IPS-18c (cell line): ENCODE results near the gene LRG1.
"Not testable (repeated sequence)": the region's sequence is repeated elsewhere in the genome, so short reads cannot be mapped to it uniquely, and the experiment has no call there.

Experiments used
- H3K4me3 ChIP-seq: 2 replicates; pipeline ENCODE4 v1.7.0; 2013; ENCODE audit warnings: low read depth, mild to moderate bottlenecking, low read length, moderate library complexity; ENCODE audit not compliant: insufficient read depth
- H3K9me3 ChIP-seq: one replicate; pipeline ENCODE4 v1.6.1; 2013; ENCODE audit warnings: mild to moderate bottlenecking, low read length, moderate library complexity; ENCODE audit not compliant: control insufficient read depth, insufficient read depth

LRG1 gene

DNA sequence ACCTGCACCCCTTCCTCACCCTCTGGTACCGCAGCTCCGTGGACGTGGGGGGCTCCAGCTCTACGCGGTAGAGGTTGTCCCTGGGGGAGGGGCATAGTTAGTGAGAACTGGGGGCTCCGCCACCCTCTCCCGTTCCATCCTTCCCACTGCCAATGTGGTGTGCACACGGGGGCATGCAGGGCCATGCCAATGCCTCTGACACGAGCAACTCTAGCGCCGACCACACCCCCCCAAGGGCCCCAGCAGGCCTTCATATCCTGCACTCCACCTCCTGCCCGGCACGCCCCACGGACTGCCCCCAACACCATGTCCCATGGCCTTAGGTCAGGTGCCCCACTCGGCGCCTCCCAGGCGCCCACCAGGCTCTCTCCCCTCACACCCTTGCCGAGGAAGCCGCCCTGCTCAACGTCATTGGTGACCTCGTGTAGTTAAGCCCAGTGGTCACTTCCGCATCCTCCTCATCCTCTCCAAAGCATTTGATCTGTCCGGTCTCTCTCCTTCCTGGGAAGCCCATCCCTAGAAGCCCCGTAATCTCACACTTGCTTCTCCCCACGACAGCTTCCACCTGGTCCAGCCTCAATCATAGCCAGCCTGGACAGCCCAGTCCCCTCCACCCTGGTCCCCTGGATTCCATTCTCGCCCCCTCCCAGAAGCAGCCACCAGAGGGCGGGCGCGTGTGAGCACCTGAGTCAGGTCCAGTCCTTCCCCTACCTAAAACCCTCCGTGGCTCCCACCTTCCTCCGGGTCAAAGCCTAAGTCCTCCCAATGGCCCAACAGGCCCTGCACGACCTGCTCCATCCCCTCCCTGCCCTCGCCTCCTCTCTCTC, 17.5 kb upstream of the LRG1 start:
- Histone ChIP-seq H3K9me3 (no peaks in the 10 kb centered on the region), H3K4me3 (no peak overlapping the region)

DNA sequence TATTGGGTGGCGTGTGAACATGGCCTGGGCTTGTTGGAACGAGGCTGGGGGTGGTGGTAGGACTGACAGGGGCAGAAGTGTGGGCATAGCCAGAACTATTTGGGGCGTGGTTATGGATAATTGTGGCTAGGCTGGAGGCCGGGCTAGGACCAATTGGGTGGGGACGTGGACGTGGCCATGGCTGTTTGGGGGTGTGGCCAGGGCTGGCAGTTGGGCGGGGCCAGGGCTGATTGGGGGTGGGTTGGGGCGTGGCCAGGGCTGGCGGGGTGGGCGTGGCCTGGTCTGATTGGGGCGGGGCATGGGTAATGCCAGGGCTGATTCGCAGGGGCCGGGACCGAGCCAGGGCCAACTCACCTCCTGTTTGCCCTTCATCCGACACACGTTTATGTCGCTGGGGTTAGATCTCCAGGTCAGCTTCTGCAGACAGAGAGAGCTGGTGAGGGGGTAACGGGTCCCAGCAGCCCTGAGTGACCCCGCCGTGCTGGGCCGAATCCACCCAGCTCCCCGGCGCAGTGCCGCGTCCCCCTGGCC, 16.8 kb upstream of the LRG1 start:
- Histone ChIP-seq H3K9me3 (no peaks in the 10 kb centered on the region), H3K4me3 (no peak overlapping the region)

DNA sequence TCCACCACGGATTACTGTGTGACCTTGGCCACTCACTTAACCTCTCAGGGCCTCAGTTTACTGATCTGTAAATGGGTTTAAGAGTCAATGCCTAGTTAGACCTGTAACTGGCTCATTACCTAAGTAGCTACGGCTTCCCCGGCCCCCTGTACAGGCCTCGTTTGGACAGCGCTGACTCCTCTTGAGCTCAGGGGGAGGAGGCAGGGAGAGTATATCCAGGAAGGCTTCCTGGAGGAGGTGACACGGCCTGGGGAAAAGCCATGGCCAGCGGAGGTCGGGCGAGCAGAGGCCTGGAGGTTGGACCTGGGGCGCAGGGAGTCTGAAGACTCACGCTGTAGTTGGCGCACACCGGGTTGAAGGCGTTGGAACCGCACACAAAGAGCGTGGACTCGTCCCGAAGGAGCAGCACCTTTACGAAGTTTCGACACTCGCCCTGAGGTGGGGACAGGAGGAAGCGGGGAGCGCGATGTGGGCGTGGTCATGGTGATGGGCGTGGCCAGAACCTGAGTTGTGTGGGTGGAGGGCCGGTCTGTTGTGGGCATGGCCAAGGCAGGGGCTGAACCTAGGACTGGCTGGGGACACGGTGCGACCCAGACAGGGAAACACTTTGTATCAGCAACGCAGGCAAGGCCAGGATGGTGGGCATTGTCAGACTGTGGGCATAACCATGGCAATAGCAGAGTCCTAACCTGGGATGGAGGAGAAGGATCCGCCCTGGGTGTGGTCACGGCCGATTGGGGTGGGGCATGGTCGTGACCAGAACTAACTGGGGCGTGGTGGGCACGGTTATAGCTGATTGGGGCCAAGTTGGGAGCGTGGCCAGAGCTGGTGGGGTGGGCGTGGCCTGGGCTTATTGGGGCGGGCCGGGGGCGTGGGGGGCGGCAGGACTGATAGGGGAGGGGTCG, 16.1 kb upstream of the LRG1 start:
- no peaks in the 10 kb centered on the region for H3K9me3 ChIP-seq
- H3K4me3 ChIP-seq: no peak overlapping the region

DNA sequence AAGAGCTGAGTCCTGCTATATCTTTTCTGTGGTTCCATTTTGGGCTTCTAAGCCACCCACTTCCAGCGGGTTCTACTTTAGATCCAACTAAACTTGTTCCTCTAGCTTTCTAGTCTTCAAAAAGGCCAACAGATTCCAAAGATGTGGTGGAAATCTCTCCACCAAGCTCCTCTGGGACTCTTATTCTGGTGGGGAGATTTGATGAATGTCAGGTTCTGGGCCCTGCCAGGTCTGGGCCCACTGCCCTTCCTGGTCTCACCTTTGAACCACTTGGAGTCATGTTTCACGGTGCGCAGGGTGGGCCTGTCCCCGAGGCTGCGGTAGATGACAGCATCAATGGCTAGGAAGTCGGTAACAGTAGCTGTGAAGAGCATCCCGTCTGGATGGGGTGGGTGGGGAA, 14.9 kb upstream of the LRG1 start:
- Histone ChIP-seq H3K9me3 (no peaks in the 10 kb centered on the region), H3K4me3 (no peak overlapping the region)

DNA sequence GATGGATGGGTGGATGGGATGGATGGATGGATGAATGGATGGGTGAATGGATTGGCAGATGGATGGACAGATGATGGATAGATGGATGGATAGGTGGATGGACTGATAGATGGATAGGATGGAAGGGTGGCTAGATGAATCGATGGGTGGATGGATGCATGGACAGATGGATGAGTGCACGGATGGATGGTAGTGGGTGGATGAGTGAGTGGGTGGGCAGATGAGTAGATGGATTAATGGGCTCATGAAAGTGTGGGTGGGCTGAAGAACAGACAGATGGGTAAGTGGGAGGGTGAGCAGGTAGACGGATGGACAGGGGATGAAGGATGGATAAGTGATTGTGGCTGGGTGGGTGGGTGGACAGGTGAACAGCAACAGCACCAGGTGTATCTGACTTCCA, 13.9 kb upstream of the LRG1 start:
- no peaks in the 10 kb centered on the region for H3K9me3 ChIP-seq
- H3K4me3 ChIP-seq: no peak overlapping the region

DNA sequence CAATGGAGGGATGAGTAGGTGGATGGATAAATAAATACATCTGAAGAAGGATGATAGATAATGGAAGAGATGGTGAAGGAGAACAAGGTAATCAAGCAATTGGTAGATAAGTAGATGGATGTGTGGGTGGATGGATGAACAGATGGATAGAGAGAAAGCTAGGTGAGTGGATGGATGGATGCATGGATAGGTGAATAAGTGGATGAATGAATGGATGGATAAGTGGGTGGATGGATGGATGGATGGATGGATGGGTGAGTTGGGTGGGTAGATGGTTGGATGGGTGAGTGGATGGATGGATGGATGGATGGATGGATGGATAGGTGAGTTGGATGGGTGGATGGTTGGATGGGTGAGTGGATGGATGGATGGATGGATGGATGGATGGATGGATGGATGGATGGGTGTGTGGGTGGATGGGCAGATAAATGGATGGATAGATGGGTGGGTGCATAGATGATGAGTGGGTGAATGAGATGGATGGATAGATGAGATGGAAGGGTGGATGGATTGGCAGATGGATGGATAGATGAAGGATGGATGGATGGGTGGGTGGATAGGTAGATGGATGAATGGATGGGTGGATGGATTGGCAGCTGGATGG, 13.4 kb upstream of the LRG1 start:
- Histone ChIP-seq H3K9me3 (no peaks in the 10 kb centered on the region), H3K4me3 (no peak overlapping the region)

DNA sequence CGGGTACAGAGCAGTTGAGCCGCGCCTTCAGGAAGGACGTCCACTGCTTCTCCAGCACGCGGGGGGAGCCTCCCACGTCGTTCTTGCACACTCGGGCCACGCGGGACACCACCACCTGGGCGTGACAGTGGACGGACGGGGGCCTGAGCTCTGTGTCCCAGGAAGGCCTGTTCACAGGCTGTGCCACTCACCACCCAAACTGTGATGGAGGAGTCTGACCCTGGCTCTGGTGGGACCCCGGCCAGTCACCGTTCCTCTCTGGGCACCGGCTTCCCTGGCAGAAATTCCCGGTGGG, 12.6 kb upstream of the LRG1 start:
- H3K4me3 ChIP-seq: no peak overlapping the region
- no peaks in the 10 kb centered on the region for H3K9me3 ChIP-seq

DNA sequence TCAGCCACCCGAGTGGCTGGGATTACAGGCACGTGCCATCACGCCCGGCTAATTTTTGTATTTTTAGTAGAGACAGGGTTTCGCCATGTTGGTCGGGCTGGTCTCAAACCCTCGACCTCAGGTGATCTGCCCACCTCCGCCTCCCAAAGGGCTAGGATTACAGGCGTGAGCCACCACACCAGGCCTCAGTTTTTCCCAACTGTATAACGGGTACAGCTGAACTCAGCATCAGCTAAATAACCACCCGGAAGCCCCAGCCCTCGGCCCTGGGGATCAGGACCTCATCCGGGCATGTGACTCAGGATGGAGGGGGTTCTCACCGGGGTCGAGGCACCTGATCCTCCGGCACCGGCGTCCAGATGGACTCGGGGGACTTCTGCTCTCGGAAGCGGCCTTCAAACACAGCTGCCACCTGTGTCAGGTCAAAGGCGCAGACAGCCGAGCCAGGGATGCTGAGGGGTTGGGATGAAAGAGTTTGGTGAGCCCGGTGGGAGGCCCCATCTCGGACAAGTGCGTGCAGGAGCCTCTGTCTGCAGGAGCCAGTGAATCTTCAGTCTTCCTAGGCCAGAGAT, 10.7 kb upstream of the LRG1 start:
- H3K9me3 ChIP-seq: no peaks in the 10 kb centered on the region
- no peak overlapping the region for H3K4me3 ChIP-seq

DNA sequence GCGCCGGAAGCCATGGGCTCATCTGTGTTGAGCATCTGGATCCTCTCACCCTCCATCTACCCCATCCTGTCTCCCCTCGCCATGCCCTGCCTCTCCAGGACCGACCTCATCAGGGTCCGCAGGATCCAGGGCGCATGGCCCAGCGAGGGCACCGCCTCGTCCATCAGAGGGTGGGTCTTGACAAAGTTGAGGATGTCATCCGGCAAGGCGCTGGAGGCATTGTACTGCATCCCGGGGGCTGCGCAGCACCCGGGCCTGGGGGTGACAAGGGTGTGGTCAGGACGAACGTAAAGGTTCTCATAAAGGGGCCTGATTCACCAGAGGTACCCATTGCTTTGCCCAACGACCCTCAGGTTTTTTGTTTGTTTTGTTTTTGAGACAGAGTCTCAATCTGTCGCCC, 10.2 kb upstream of the LRG1 start:
- Histone ChIP-seq H3K4me3 (no peak overlapping the region), H3K9me3 (no peaks in the 10 kb centered on the region)

DNA sequence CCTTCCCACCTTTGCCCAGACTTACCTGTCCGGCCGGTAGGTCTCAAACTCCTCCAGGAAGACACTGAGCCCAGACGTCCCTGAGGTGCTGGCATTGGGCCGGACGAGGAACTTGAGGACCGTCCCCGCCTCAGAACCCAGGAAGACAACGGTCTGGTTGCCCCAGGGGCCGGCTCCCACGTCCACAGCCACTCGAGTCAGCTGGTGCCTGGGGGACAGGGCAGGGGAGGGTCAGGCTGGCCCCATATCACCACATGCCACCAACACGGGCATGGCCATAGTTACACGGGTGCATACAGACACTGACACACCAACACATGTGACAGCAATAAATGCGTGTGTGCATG, 8.4 kb upstream of the LRG1 start:
- no peak overlapping the region for H3K4me3 ChIP-seq
- no peaks in the 10 kb centered on the region for H3K9me3 ChIP-seq

DNA sequence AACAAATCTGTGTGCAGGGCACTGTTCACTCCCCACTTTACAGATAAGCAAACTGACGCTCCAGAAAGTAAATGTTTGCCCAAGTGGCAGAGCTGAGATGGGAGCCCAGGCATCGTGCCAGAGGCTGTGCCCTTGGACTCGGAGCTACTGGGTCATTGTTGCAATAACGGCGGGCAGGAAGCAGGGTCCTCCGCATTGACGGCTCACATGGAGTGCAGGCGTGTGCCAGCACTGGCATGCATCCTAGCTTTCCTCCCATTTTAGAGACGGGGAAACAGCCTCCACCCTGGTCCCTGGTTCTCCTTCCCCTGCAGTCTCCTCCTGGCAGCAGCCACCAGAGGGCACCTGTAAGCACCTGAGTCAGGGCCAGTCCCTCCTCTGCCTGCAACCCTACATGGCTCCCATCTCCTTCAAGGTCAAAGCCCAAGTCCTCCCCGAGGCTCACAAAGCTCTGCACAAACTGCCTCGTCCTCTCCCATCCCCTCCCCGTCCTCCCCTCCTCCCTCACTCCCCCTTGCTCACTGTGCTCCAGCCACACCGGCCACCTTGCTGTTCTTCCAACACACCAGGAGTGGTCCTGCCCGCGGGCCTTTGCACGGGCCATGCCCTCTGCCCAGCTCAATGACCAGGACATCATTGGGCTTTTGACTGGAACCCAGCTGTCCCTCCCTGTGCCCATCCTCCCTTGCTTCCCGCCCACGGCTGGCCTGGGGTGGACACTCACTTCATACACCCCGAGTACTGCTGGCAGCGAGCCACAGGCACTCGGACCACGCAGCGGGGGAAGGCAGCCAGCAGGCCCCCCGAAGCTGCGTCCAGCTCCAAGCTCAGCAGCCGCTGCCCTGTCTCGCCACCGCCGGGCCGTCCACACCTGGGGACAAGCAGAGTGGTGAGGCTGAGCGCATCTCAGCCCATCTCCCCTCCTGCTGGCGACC, 7.7 kb upstream of the LRG1 start:
- Histone ChIP-seq H3K4me3 (no peak overlapping the region), H3K9me3 (no peaks in the 10 kb centered on the region)

DNA sequence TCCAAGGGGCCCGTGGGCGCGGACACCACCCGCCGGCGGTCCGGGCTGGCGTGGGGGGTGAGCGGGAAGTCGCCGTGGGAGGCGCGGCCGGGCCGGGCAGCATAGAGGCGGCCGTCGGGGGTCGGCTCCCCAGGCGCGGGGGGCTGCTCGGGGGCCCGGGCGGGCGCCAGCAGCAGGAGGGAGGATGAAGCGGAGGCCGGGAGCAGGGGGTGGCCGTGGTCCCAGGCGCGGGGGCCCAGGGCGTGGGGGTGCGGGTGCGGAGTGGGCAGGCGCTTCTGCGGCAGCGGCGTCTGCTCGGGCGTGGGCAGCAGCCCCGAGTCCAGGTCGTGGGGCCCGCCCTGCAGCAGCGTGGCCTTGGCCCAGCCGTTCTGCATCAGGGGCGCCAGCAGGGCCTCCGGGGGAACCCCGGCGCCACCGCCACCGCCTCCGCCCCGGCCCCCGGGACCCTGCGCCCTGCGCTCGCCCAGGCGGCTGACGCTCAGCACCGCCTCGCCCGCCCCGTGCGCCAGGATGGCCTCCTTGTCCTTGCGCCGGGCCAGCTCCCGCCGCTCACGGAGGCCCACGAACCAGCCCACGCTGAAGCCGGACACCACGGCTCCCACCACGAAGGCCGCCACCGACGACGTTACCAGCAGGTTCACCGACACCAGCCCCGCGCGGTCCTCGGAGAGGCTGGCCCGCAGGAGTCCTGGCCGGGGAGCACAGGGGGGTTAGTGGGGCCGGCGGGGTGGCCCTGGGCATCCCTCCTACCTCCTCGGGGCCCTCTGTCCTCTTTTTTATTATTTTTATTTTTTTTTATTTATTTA, 4.2 kb upstream of the LRG1 start:
- Histone ChIP-seq H3K9me3 (peaks cover 7% of the 10 kb centered on the region), H3K4me3 (no peak overlapping the region)

DNA sequence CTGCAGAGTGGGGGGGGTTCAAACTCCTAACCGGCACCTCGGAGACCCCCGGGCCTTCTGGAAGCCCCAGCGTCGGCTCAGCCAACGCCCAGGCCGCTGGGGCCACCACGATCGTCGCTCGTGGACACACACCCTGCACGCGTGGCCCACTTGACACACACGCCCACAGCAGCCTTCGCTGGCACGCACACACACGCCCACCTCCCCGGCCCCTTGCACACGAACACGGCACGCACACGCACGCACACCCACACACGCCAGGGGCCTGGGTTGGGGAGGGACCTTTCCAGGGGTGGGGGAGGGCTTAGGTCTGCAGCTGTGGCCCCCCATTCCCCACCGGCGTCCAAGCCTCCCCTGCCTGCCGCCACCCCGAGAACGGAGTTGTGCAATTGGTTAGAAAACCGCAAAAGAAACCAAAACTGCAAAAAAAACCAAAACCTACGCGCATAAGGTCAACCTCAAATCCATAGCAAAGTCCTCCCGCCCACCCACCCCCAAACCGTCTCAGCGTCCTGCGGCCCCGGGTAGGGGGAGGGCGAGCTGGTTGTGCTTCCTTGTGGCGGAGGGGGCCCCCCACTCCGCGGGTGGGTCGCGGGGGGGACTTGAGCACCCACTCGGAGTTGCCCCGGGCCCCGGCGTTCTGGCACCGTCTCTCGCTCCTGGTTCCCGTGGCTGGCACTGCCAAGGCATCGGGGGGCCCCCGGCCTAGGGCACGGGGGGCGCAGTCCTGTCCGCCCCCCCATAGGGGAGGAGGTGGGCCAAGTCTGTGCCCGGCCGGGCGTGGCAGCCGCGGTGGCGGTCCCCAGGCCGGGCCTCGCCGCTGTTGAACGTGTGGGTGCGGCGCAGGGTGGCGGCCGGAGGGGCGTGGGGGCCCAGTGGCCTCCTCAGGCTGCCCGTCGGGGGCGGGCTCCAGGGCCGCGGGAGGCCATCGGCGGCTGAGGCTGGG, 3.3 kb upstream of the LRG1 start:
- H3K9me3 ChIP-seq: peaks cover 9% of the 10 kb centered on the region
- H3K4me3 ChIP-seq: no peak overlapping the region

DNA sequence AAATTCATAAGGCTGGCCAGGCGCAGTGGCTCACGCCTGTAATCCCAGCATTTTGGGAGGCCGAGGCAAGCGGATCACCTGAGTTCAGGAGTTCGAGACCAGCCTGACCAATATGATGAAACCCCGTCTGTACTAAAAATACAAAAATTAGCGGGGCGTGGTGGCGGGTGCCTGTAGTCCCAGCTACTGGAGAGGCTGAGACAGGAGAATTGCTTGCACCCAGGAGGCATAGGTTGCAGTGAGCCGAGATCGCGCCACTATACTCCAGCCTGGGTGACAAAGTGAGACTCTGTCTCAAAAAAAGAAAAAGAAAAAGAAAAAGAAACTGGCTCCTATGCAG, 1.9 kb upstream of the LRG1 start:
- not testable (repeated sequence) for H3K4me3 ChIP-seq, H3K9me3 ChIP-seq

DNA sequence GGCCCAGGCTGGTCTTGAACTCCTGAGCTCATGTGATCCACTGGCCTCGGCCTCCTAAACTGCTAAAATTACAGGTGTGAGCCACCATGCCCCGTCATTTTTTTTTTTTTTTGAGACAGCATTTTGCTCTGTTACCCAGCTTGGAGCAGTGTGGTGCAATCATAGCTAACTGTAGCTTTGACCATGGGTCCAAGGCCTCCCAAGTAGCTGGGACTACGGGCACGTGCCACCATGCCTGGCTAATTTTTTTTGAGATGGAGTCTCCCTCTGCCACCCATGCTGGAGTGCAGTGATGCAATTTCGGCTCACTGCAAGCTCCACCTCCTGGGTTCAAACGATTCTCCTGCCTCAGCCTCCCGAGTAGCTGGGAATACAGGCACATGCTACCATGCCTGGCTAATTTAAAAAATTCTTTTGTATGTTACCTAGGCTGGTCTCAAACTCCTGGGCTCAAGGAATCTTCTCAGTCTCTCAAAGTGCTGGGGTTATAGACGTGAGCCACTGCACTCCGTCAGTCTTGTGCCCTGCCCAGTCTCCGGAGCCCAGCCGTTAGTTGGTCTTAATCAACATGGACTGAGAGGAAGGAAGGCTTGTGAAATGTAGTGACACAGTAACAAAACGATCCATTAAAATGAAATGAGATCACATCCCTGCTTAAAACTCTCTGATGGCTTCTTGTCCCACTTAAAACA, 1.4 kb upstream of the LRG1 start:
- Histone ChIP-seq H3K9me3 (peaks cover 9% of the 10 kb centered on the region), H3K4me3 (no peak overlapping the region)
